Stimulated activated CD8-positive, alpha-beta memory T cell treated with anti-CD3 and anti-CD28 coated beads, Interleukin-4, amount 100 ng/mL, for 4 hours (primary cell): ENCODE data around the gene PARP12.

Experiments used
- DNase-seq, 2 donors: peaks; one replicate each; pipeline ENCODE4 v3.0.0-alpha.2; 2020; ENCODE audit warnings: low read depth in 2 of 2, low spot score in 1 of 2

Gene PARP12

DNA sequence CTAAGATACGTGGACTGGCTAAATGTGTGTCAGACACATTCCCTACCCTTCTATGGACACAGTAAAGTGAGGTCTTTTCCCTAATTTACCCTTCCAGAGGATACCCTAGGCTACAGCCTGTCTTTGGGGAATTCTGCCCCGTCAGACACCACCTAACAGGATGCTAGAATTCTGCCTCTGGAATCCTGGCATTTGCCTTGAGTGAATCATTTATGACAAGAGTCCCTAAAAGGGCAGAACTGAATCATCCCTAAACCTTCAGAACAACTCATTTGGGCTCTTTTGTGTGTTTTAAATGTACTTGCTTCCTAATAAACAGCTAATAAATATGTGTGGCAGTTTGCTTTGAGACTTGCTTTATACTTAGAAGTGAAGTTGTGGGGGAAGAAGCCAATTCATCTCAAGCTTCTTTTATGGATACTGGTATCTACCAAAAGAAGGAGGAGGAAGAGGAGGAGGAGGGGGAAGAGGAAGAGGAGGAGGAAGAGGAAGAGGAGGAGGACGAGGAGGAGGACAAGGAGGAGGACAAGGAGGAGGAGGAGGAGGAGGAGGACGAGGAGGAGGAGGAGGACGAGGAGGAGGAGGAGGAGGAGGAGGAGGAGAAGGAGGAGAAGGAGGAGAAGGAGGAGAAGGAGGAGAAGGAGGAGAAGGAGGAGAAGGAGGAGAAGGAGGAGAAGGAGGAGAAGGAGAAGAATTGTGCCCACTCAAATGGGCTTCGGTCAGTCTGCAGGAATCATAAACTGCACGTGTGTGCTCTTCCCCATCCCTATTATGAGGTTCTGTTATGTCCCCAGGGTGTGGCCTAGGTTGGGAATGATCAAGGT, 27.1 kb downstream of the PARP12 start:
- no peak for DNase-seq

- no peak for DNase-seq
These were observed 28.3 kb downstream of the PARP12 start for GRCh38 chr7:140034421-140034820.

GRCh38 chr7:140033779-140034363, 28.9 kb downstream of the PARP12 start:
- DNase-seq, result no peak

DNA sequence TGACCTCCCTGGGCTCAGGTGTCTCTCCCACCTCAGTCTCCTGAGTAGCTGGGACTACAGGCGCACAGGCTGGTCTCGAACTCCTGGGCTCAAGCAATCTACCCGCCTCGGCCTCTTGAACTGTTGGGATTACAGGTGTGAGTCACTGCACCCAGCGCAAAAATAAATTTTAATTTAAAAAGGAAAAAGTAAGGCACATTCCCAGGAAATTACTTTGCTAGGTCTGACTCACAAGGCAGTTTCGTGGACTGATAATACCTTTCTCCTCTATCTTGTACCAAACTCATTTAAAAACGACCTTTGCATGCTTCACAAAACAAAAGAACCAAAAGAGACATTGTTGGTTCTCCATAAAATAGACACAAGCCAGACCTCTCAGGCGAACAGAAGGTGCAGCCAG, 29.7 kb downstream of the PARP12 start:
- no peak for DNase-seq

- no peak for DNase-seq
These were observed 31.4 kb downstream of the PARP12 start for GRCh38 chr7:140031364-140031763.

DNA sequence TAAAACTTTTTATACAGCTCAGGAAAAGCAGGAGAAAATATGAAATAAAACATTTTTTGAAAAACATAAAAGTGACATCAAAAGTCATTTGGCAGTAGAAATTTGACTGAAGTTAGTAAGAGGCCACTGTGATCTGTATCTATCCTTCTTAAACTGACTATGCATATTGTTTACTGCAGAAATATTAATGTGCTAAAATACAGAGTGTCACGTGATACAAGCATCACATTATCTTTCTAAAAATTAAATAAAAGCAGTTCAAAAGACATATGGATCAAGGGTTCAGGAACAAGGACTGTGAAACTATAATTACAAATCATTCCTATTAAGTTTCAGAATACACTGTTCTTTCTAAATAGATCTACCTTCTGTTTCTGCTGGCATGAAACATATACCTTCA, 33.7 kb downstream of the PARP12 start:
- no peak for DNase-seq

DNA sequence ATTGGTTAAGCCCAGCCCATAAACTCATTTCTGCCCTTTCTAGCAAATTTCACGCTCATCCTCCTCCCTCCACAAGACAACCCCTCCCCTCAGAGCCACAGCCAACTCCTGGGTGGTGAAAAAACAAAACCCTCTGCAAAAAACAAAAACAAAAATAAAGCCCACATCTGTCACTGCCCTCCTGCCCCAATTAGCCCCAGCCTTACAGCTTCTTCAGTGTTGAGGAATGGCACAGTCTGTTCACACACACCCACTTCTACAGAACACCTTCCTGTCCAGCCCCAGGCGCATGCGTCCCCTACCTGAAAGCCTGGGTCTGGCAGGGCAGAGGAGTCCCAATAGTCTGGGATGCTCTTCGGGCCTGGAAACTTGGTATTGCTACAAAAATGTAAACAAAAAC, 34.4 kb downstream of the PARP12 start:
- no peak for DNase-seq

- no peak for DNase-seq
These were observed 34.9 kb downstream of the PARP12 start for GRCh38 chr7:140027858-140028257.

DNA sequence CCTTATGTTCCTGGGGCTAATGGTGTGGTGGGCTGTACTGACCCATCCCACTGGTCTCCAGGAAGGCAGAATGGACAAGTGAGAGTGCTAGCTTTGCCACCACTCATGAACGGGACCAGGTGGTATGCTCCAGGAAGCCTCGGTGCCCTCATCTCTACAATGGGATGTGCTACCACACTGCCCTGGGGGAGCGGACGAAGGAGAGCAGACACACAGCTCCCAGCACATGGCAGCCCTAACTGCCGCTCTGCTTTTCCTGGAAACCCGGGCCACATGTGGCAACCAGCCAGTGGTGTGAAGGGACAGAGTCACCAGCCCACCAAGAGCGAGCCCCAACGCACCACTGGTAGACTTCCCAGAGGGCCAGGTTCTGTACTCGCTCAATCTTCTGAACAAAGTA, 35.8 kb downstream of the PARP12 start:
- no peak for DNase-seq

GRCh38 chr7:140025814-140026433, 36.8 kb downstream of the PARP12 start:
- no peak for DNase-seq

- DNase-seq, result no peak
These were observed 37.5 kb downstream of the PARP12 start for GRCh38 chr7:140025241-140025640.

DNA sequence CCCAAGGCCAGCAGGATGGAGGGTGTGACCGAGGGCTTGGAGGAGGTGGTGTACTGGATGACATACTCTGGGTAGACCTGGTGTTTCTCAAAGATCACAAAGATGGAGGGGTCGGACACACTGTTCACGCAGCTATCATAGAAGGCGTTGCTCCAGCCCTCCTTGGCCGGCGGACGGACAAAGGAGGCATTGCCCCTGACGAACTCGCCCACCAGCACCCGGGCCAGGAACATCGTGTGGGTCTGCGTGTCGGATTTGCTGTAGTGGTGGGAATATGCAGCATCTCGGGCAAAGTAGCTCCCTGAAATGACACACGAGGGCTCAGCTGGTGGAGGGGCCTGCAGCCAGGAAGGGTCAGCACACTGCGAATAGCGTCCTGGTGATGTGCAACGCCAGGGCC, 38.2 kb downstream of the PARP12 start:
- DNase-seq, result no peak

GRCh38 chr7:140023728-140024127, 39.0 kb downstream of the PARP12 start:
- DNase-seq, result no peak

DNA sequence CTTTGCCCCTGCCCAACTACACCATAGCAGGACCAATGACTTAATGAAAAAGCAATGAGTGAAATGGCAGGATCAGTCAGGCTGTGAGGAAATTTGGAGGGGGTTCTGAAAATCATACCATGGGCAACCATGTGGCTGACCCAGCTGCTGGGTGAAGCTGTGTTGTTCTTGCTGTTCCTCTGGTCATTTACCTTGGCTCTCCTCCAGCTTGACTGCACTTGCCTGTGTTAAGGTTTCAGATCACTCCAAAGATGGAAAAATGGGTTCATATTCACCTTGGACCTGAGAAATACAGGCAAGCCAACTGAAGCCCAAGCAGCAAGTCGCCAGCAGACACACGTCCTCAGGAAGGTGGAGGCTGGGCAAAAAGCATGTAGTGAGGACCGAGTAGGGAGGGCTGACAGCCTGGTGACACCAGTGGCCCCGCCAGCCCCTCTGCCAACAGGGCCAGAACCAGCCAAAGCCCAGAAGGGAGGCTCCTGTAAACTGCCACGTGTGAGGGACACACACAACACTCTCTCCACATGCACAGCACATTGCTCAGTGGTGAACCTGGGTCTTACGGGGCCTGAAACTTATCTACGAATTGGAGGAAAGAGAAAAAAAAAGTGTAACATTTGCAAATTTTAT, 40.1 kb downstream of the PARP12 start:
- no peak for DNase-seq

GRCh38 chr7:140021603-140022002, 41.1 kb downstream of the PARP12 start:
- DNase-seq, result no peak

DNA sequence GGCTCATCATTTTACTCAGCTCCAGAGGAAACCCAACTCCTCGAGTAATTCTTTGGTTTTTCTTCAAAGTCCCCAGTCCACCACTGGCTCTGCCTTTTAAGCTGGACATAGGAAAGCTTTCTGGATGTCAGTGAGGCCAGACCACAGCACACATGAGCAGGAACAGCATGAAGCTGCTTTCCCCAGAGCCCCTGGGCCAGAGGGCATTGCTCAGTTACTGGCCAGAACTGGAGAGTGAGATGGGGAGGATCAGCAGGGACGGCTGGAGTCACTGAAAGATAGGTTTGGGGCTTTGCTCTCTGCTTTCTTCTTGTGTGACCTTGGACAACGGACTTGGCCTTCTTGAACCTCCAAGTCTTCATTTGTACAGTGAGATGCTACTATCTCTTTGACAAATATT, 43.1 kb downstream of the PARP12 start:
- DNase-seq, result no peak

- DNase-seq, result no peak
These were observed 43.6 kb downstream of the PARP12 start for GRCh38 chr7:140019172-140019571.

DNA sequence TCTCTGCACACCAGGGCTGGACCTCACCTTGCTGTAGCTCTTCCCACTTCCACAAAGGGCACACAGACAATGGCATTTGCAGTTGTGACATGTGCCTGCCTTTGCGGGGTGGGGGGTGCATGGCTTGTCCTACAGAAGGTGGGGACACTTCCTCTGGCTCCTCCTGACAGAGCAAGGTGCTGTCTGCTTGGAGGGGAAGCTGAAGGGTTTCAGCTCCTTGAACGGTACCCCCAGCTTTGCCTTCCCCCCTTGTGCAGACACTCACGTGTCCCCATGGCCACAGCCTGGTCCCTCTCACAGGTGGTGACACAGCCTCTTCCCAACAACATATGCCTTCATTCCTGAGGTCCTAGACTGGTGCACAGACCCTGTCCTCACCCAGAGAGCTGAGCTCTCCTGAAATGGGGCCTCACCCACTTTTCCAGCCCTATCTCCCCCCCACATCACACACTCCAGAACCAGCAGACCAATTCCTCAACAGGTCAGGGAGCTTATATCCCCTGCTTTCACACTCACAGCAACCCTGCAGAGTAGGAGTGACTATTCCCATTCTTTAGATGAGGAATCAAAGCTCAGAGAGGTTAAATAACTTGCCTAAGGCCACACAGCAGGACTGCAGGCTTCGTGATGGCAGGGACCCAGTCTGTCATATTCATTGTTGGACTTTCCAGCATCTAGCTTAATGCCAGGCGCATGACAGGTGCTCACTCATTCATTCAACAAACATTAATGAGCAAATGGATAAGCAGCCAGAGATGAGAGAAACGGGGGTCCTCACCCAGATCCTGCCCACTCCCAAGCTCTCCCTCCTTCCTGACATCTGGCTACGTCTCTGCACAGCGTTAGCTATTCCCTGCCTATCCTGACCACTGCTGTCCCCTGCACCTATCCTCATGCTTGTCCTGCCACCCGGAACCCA, 44.4 kb downstream of the PARP12 start:
- DNase-seq, result no peak

DNA sequence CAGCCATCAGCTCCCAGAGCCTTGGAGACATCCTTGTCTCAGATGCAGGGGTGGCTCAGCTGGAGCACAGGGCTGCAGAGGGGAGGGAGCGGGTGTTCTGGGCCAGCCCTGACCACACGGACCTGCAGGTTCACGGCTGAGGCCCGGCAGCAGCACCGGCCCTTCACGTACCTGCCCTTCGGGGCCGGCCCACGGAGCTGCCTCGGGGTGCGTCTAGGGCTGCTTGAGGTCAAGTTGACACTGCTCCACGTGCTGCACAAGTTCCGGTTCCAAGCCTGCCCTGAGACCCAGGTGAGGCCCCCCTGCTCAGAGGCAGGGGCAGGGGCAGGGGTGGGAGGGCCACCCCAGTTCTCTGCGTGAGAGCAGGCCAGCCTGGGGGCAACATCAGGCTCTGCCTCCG, 45.2 kb downstream of the PARP12 start:
- DNase-seq, result no peak

DNA sequence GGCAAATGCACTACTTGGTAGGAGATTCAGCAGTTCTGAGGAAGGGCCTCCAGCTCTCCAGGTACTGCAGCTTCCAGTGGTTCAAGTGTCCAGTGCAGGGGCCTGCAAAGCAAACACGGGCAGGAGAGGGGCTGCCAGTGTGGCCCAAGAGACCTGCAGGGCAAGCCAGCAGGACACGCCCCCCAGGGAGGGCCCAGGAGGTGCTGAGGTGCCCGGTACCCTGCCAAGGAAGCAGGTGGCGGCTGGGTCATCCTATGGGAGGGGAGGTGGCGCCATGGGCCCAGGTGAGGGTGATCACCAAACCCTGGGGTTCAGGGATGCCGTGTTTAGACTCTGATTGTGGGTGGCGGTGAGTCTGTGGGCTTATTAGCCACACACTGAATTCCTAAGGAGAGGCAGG, 45.7 kb downstream of the PARP12 start:
- no peak for DNase-seq

DNA sequence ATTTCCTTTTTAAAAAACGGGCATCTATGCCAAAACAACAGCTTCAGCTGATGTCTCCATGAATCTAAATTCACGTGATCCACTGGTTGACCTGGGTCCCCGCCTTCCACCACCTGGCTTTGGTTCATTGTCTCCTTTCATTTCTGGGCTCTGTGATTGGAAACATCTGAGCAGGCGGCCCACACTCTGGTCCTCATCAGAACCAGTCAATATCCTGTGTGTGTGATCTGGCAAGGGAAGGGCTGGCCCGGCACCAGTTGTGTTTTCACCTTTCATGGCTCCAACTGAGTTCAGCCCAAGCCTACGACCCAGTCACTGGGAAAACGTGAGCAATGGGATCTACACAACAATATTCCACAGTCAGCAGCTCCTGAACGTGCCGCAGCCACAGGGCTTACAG, 46.2 kb downstream of the PARP12 start:
- DNase-seq, result no peak
